Activated B cell treated with CpG ODN at 0.5 μM for 24 hours (primary cell): ENCODE data around the gene TVP23A. TPM values are rescaled to one million over a fixed set of nuclear protein-coding genes. Genes with fewer than 3 reads are reported as not detected.
A peak's percentile ranks its signal among the peaks of the same experiment; 100 is the strongest.
"Not testable (repeated sequence)": the region's sequence is repeated elsewhere in the genome, so short reads cannot be mapped to it uniquely, and the experiment has no call there.

Experiments used
- ATAC-seq: fragments of 200-7000 bp; cut with Tn5 transposase; one replicate; pipeline ENCODE4 v1.10.0; 2021; ENCODE audit warnings: low read depth, mild to moderate bottlenecking, moderate library complexity
- CTCF ChIA-PET: fragments of 350-600 bp; sonication (Branson Sonifier 250); formaldehyde crosslinking; loops from one replicate; lab custom pipeline; 2021; ENCODE audit warnings: antibody characterized with exemption; lab: Charles Lee
- POLR2A ChIA-PET: fragments of 350-600 bp; sonication (Branson Sonifier 250); formaldehyde crosslinking; loops from one replicate; lab custom pipeline; 2021; ENCODE audit warnings: antibody characterized with exemption; lab: Charles Lee
- DNase-seq: peaks from one replicate; pipeline ENCODE4 v3.0.0; 2022
- H3K27ac Mint-ChIP-seq: one replicate; pipeline ENCODE4 v1.8.0; 2020; ENCODE audit warnings: mixed read lengths
- H3K27me3 Mint-ChIP-seq: one replicate; pipeline ENCODE4 v1.8.0; 2021; ENCODE audit warnings: mixed read lengths
- H3K36me3 Mint-ChIP-seq: one replicate; pipeline ENCODE4 v1.8.0; 2021; ENCODE audit warnings: low read depth, mixed read lengths
- H3K4me1 Mint-ChIP-seq: one replicate; pipeline ENCODE4 v1.8.0; 2021; ENCODE audit warnings: mixed read lengths
- H3K4me3 Mint-ChIP-seq: one replicate; pipeline ENCODE4 v1.8.0; 2020; ENCODE audit warnings: mild to moderate bottlenecking, mixed read lengths
- H3K9me3 Mint-ChIP-seq: one replicate; pipeline ENCODE4 v1.8.0; 2020; ENCODE audit warnings: mixed read lengths
- intact Hi-C: fragments of 100-400 bp; cut with micrococcal nuclease; formaldehyde crosslinking; loops from one replicate; pipeline ENCODE4 v1.15.1; 2024
- total RNA-seq: library from RNA; stranded (reverse); gene quantifications from 2 replicates; pipeline ENCODE4 v1.2.3, GENCODE V29; 2022
- TF ChIP-seq, protein P1 (sequence below): fragments of 200-600 bp; IDR thresholded peaks from one replicate; pipeline ENCODE4 v1.8.0; 2022; ENCODE audit warnings: antibody characterized with exemption, mild to moderate bottlenecking

The TVP23A gene
- total RNA-seq, 1 donor from 2014 or later, result 1.6 TPM

- DNase-seq (peak; percentile 29), ATAC-seq (peak; percentile 92)
- H3K27ac Mint-ChIP-seq, result peak overlapping the region; percentile 44
- ChIA-PET POLR2A (interaction anchor here (1.3 kb wide), 1 partner anchor 84 kb away, joined by 3 read pairs; no protein-coding TSS in a partner anchor), CTCF (no interaction called here)
- no peaks in the 10 kb centered on the region for H3K9me3 Mint-ChIP-seq
- H3K4me3 Mint-ChIP-seq, result no peak overlapping the region
- no peaks in the 10 kb centered on the region for H3K27me3 Mint-ChIP-seq
- H3K4me1 Mint-ChIP-seq, result peaks cover 52% of the 10 kb centered on the region
- no peaks in the 10 kb centered on the region for H3K36me3 Mint-ChIP-seq
- intact Hi-C loops, result loop anchor here (5.0 kb wide), 1 partner anchor 35 kb away; no protein-coding TSS in a partner anchor
- TF ChIP-seq, protein P1, sequence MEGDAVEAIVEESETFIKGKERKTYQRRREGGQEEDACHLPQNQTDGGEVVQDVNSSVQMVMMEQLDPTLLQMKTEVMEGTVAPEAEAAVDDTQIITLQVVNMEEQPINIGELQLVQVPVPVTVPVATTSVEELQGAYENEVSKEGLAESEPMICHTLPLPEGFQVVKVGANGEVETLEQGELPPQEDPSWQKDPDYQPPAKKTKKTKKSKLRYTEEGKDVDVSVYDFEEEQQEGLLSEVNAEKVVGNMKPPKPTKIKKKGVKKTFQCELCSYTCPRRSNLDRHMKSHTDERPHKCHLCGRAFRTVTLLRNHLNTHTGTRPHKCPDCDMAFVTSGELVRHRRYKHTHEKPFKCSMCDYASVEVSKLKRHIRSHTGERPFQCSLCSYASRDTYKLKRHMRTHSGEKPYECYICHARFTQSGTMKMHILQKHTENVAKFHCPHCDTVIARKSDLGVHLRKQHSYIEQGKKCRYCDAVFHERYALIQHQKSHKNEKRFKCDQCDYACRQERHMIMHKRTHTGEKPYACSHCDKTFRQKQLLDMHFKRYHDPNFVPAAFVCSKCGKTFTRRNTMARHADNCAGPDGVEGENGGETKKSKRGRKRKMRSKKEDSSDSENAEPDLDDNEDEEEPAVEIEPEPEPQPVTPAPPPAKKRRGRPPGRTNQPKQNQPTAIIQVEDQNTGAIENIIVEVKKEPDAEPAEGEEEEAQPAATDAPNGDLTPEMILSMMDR, result no peak
These were observed 31.3 kb downstream of the TVP23A start for GRCh38 chr16:10787304-10787703.

DNA sequence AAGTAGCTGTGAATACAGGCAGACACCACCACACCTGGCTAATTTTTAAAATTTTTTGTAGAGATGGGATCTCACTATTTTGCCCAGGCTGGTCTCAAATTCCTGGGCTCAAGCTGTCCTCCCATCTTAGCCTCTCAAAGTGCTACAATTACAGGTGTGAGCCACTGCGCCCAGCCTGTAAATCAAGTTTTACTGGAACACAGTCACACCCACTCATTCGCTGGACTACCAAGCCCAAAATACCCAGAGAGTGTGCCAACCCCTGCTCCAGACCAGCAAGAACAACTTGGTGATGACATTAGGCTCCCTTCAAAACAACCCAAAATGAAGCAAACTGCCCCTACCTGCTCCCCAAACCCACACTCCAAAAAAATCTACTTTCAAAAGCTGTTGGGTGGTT is 36.0 kb downstream of the TVP23A start:
- no peak overlapping the region for H3K27ac Mint-ChIP-seq
- intact Hi-C loops, result no loop called here
- DNase-seq, result no peak
- H3K36me3 Mint-ChIP-seq, result no peaks in the 10 kb centered on the region
- H3K4me3 Mint-ChIP-seq, result no peak overlapping the region
- TF ChIP-seq, protein P1, result no peak
- no peaks in the 10 kb centered on the region for H3K9me3 Mint-ChIP-seq
- H3K27me3 Mint-ChIP-seq, result no peaks in the 10 kb centered on the region
- POLR2A ChIA-PET, result interaction anchor here (0.5 kb wide), 1 partner anchor 513 kb away, joined by 3 read pairs; no protein-coding TSS in a partner anchor
- H3K4me1 Mint-ChIP-seq, result peaks cover 30% of the 10 kb centered on the region
- no peak for ATAC-seq
- CTCF ChIA-PET, result no interaction called here

DNA sequence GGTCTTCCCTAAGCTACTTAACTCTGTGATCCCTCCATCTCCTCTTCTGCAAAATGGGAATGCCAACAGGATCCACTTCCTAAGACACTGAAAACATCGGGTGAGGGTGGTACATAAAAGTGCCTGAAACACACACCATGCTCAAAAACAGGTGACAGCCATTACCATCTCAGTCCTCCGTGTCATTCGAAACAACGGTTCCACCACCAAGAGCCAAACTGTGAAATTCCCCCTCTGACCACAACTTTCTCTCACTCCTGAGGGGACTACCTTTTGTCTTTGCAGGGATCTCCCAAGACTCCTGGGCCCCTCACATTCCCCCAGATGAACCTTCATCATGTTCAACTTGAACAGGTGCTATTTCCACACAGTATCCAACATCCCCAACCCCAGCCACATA is 38.0 kb downstream of the TVP23A start:
- DNase-seq, result no peak
- intact Hi-C loops, result no loop called here
- Mint-ChIP-seq H3K27me3 (no peaks in the 10 kb centered on the region), H3K4me1 (peaks cover 29% of the 10 kb centered on the region), H3K4me3 (no peak overlapping the region), H3K36me3 (no peaks in the 10 kb centered on the region), H3K27ac (no peak overlapping the region), H3K9me3 (no peaks in the 10 kb centered on the region)
- CTCF ChIA-PET, result no interaction called here
- TF ChIP-seq, protein P1, result no peak
- POLR2A ChIA-PET, result no interaction called here
- no peak for ATAC-seq

DNA sequence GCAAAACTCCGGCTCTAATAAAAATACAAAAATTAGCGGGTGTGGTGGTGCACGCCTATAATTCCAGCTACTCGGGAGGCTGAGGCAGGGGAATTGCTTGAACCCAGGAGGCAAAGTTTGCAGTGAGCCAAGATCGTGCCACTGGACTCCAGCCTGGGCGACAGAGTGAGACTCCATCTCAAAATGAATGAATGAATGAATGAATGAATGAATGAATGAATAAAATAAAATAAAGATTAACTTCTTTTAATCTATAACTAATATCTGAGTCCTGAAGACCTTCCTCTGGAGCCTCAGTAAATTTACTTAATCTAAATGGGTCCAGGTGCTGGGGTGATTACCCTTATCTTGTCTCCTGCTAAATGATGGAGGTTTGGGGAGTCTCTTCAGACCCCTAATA is 38.7 kb downstream of the TVP23A start:
- H3K4me1 Mint-ChIP-seq, result peaks cover 36% of the 10 kb centered on the region
- ATAC-seq, H3K27ac Mint-ChIP-seq, H3K27me3 Mint-ChIP-seq, POLR2A ChIA-PET, intact Hi-C loops, DNase-seq, CTCF ChIA-PET, H3K4me3 Mint-ChIP-seq, H3K9me3 Mint-ChIP-seq, H3K36me3 Mint-ChIP-seq: not testable (repeated sequence)

- no peaks in the 10 kb centered on the region for H3K27me3 Mint-ChIP-seq
- intact Hi-C loops, result no loop called here
- no peak overlapping the region for H3K27ac Mint-ChIP-seq
- H3K4me3 Mint-ChIP-seq, result no peak overlapping the region
- TF ChIP-seq, protein P1, result no peak
- H3K4me1 Mint-ChIP-seq, result peaks cover 49% of the 10 kb centered on the region
- ChIA-PET POLR2A (no interaction called here), CTCF (no interaction called here)
- DNase-seq (no peak), ATAC-seq (no peak)
- no peaks in the 10 kb centered on the region for H3K9me3 Mint-ChIP-seq
- H3K36me3 Mint-ChIP-seq, result peaks cover 2% of the 10 kb centered on the region
These were observed 41.2 kb downstream of the TVP23A start for GRCh38 chr16:10777356-10777755.

DNA sequence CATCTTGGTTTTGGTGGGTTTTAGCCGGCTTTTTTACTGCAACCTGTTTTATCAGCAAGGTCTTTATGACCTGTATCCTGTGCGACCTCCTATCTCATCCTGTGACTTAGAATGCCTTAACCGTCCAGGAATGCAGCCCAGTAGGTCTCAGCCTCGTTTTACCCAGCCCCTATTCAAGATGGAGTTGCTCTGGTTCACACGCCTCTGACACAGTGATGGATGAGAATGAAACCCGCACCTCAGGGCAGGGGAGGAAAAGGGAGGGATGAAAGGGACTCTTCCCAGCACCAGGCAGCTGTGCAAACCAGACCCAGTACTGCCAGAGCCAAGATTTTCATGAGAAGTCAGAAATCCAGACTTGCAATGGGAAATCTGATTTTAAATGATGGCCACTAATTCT is 41.7 kb downstream of the TVP23A start:
- H3K36me3 Mint-ChIP-seq, intact Hi-C loops, H3K9me3 Mint-ChIP-seq, H3K4me3 Mint-ChIP-seq, ATAC-seq, H3K27me3 Mint-ChIP-seq, H3K27ac Mint-ChIP-seq, CTCF ChIA-PET, POLR2A ChIA-PET, DNase-seq: not testable (repeated sequence)
- H3K4me1 Mint-ChIP-seq, result peaks cover 45% of the 10 kb centered on the region
